Left ventricle myocardium inferior (tissue), 1 donor: ENCODE measurements around the gene KCNT1. TPM values are rescaled to one million over a fixed set of nuclear protein-coding genes. Genes with fewer than 3 reads are reported as not detected.

ENCODE experiments used
- DNase-seq: peaks from one replicate; pipeline ENCODE4 v3.0.0-alpha.2; 2020
- H3K27ac ChIP-seq: fragments of 200-600 bp; replicated peaks from 2 replicates; pipeline ENCODE4 v1.8.0; 2021
- H3K27me3 ChIP-seq: fragments of 200-600 bp; 2 replicates; pipeline ENCODE4 v1.8.0; 2021; ENCODE audit warnings: low read depth
- H3K36me3 ChIP-seq: fragments of 200-600 bp; 2 replicates; pipeline ENCODE4 v1.8.0; 2021
- H3K4me1 ChIP-seq: fragments of 200-600 bp; 2 replicates; pipeline ENCODE4 v1.8.0; 2021
- H3K4me3 ChIP-seq: fragments of 200-600 bp; 2 replicates; pipeline ENCODE4 v1.8.0; 2021; ENCODE audit warnings: mild to moderate bottlenecking, moderate library complexity
- H3K9me3 ChIP-seq: fragments of 200-600 bp; replicated peaks from 2 replicates; pipeline ENCODE4 v1.8.0; 2021
- CTCF ChIP-seq: fragments of 200-600 bp; IDR thresholded peaks from 2 replicates; pipeline ENCODE4 v1.8.0; 2021; ENCODE audit warnings: antibody characterized with exemption, mild to moderate bottlenecking, borderline replicate concordance
- intact Hi-C: fragments of 100-400 bp; cut with micrococcal nuclease; formaldehyde crosslinking; loops from one replicate; pipeline ENCODE4 v1.11.0; 2022
- total RNA-seq: library from RNA; stranded (reverse); fragmentation: NEBNext Ultra II Directional; extraction: Animal tissue kit (Norgen Biotek cat#: 25700); gene quantifications from one replicate; pipeline ENCODE4 v1.2.1, GENCODE V29; 2021
- donor health status: DM: no; HTN: yes; CAD: no; lungs with severe emphysema.

The KCNT1 gene
- total RNA-seq, 1 donor from 2014 or later: 3.3 TPM

DNA sequence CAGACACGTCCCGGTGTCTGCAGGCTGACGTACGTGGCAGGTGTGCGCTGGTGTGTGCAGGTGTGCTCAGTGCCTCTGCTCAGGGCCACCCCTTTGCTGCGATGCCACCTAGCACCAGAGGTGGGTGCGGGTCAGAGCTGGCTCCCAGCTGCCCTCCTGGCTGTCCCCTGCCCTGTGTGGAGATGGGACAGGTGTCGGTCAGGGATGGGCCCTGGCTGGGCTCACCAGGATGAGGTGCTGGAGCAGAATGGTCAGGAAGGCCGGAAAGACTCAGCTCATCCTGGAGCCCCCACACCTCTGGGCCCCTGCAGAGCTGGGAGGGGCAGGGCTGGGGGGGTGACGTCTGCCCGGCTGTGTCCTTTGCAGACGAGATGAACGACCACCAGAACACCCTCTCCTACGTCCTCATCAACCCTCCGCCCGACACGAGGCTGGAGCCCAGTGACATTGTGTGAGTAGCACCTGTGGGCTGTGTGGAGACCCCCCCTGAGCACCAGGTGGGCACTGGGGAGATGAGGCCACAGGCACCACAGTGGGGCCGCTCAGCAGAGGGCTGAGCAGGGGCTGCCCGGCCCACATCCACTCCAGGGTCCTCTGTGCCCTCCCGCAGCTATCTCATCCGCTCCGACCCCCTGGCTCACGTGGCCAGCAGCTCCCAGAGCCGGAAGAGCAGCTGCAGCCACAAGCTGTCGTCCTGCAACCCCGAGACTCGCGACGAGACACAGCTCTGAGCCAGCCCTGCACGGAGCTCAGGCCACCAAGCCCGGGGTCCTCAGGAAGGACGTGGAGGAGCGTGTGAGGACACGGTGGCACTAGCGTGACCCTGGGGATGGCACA lies 89.7 kb downstream of the KCNT1 start:
- DNase-seq: no peak
- intact Hi-C loops: no loop called here
- no peaks in the 10 kb centered on the region for H3K36me3 ChIP-seq

GRCh38 chr9:135792268-135793128 lies 90.5 kb downstream of the KCNT1 start:
- no peak for TF ChIP-seq CTCF
- no peak overlapping the region for H3K27ac ChIP-seq
- H3K36me3 ChIP-seq: no peaks in the 10 kb centered on the region
- H3K4me3 ChIP-seq: no peak overlapping the region
- H3K27me3 ChIP-seq: peaks cover 71% of the 10 kb centered on the region
- no peak for DNase-seq
- intact Hi-C loops: no loop called here
- peaks cover 7% of the 10 kb centered on the region for H3K4me1 ChIP-seq
- H3K9me3 ChIP-seq: no peaks in the 10 kb centered on the region

More for the DNA sequence above, 89.7 kb downstream of the KCNT1 start:
- no peak overlapping the region for H3K27ac ChIP-seq
- H3K9me3 ChIP-seq: no peaks in the 10 kb centered on the region
- no peak for TF ChIP-seq CTCF
- no peaks in the 10 kb centered on the region for H3K4me1 ChIP-seq
- no peak overlapping the region for H3K4me3 ChIP-seq
- H3K27me3 ChIP-seq: peaks cover 76% of the 10 kb centered on the region

- TF ChIP-seq CTCF: no peak
- H3K27ac ChIP-seq: no peak overlapping the region
- no peaks in the 10 kb centered on the region for H3K36me3 ChIP-seq
- intact Hi-C loops: no loop called here
- no peak overlapping the region for H3K4me3 ChIP-seq
- DNase-seq: no peak
- peaks cover 16% of the 10 kb centered on the region for H3K4me1 ChIP-seq
- H3K27me3 ChIP-seq: peaks cover 63% of the 10 kb centered on the region
- H3K9me3 ChIP-seq: no peaks in the 10 kb centered on the region
Observed at GRCh38 chr9:135793221-135794056, 91.5 kb downstream of the KCNT1 start.

- Histone ChIP-seq H3K36me3 (no peaks in the 10 kb centered on the region), H3K4me3 (no peak overlapping the region), H3K27ac (no peak overlapping the region), H3K9me3 (no peaks in the 10 kb centered on the region), H3K4me1 (peaks cover 19% of the 10 kb centered on the region), H3K27me3 (peaks cover 57% of the 10 kb centered on the region)
- intact Hi-C loops: no loop called here
- DNase-seq: no peak
- no peak for TF ChIP-seq CTCF
Observed at GRCh38 chr9:135794057-135794335, 92.0 kb downstream of the KCNT1 start.

- Histone ChIP-seq H3K4me3 (no peak overlapping the region), H3K36me3 (no peaks in the 10 kb centered on the region), H3K27me3 (peaks cover 53% of the 10 kb centered on the region), H3K27ac (no peak overlapping the region), H3K9me3 (no peaks in the 10 kb centered on the region), H3K4me1 (peaks cover 19% of the 10 kb centered on the region)
- no peak for TF ChIP-seq CTCF
- DNase-seq: no peak
- intact Hi-C loops: no loop called here
Observed at GRCh38 chr9:135794361-135794885, 92.4 kb downstream of the KCNT1 start.
